Upper lobe of left lung (tissue), 6 donors: ENCODE results near the gene OR4N5. TPM values are rescaled to one million over a fixed set of nuclear protein-coding genes. Genes with fewer than 3 reads are reported as not detected.

ENCODE experiments used
- ATAC-seq, 2 donors: fragments of 200-7000 bp; cut with Tn5 transposase; one replicate each; pipeline ENCODE4 v1.9.1; 2022; ENCODE audit warnings: mild to moderate bottlenecking in 2 of 2, moderate library complexity in 2 of 2; ENCODE audit not compliant: low FRiP score in 2 of 2
- DNase-seq, 2 donors: peaks; one replicate each; pipeline ENCODE4 v3.0.0-alpha.2; 2019 to 2020
- H3K27ac ChIP-seq, 4 donors: fragments of 200-600 bp; sonication (generic); one replicate each; pipeline ENCODE4 v1.5.1; 2016 to 2019
- H3K27me3 ChIP-seq, 4 donors: fragments of 200-600 bp; sonication (generic); one replicate each; pipeline ENCODE4 v1.5.1; 2017 to 2019
- H3K36me3 ChIP-seq, 4 donors: fragments of 200-600 bp; sonication (generic); one replicate each; pipeline ENCODE4 v1.5.1; 2016 to 2019
- H3K4me1 ChIP-seq, 4 donors: fragments of 200-600 bp; sonication (generic); one replicate each; pipeline ENCODE4 v1.5.1; 2018 to 2019
- H3K4me3 ChIP-seq, 4 donors: fragments of 200-600 bp; sonication (generic); one replicate each; pipeline ENCODE4 v1.5.1; 2017 to 2019; ENCODE audit warnings: mild to moderate bottlenecking in 2 of 4, moderate library complexity in 1 of 4
- H3K9me3 ChIP-seq, 4 donors: fragments of 200-600 bp; sonication (generic); one replicate each; pipeline ENCODE4 v1.5.1; 2018 to 2019
- CTCF ChIP-seq, 6 experiments: fragments of 450-650 bp in 4 of 6; fragments of 200-600 bp in 2 of 6; sonication (generic) in 2 of 6; IDR thresholded peaks; one replicate each; pipeline ENCODE4 v1.5.1; 2016 to 2019; ENCODE audit warnings: antibody characterized with exemption in 6 of 6
- EP300 ChIP-seq, 4 donors: sonication (generic); formaldehyde crosslinking; IDR thresholded peaks; one replicate each; pipeline ENCODE4 v1.5.1; 2017; ENCODE audit warnings: antibody characterized with exemption in 4 of 4, control low read depth in 2 of 4
- POLR2A ChIP-seq, 4 donors: fragments of 450-650 bp; IDR thresholded peaks; one replicate each; pipeline ENCODE4 v1.5.1; 2016 to 2017; ENCODE audit warnings: antibody characterized with exemption in 4 of 4, mild to moderate bottlenecking in 2 of 4
- POLR2AphosphoS5 ChIP-seq, 2 donors: sonication (generic); formaldehyde crosslinking; IDR thresholded peaks; one replicate each; pipeline ENCODE4 v1.5.1; 2017; ENCODE audit warnings: antibody characterized with exemption in 2 of 2
- WGBS, 2 donors: methylation state at CpG; one replicate each; pipeline ENCODE4 v1.1.5; 2017 to 2018; 5-methylcytosine and 5-hydroxymethylcytosine counted together
- total RNA-seq, 6 donors: library from RNA; depleted of rRNA in 4 of 6; stranded (reverse); fragments of >200 nt in 4 of 6; gene quantifications; one replicate each; pipeline versions ENCODE4 v1.1.0 to v1.2.1, GENCODE V29; 2016 to 2021
- donor health status: DM: no; HTN: no; CAD: no; lungs with moderate emphysema.
- donor health status: DM: no; HTN: yes; CAD: no; lungs with severe emphysema.

The OR4N5 gene
- total RNA-seq, 6 donors from 2014 or later, result not detected

GRCh38 chr14:20112321-20112720 lies 26.3 kb upstream of the OR4N5 start:
- ATAC-seq, result no peak

GRCh38 chr14:20116748-20117147 lies 21.9 kb upstream of the OR4N5 start:
- WGBS, 2 donors, result 61% methylated on average over 1 of the region's 1 CpG
- Histone ChIP-seq H3K9me3 (peaks cover 0 to 18% (median 0%) of the 10 kb centered on the region in 4 donors), H3K27ac (no peak overlapping the region), H3K4me3 (no peak overlapping the region), H3K27me3 (no peaks in the 10 kb centered on the region), H3K4me1 (no peaks in the 10 kb centered on the region), H3K36me3 (no peaks in the 10 kb centered on the region)
- TF ChIP-seq POLR2AphosphoS5 (IDR thresholded peaks at IDR 0.05), result no peak
- no peak for TF ChIP-seq CTCF (IDR thresholded peaks at IDR 0.05)
- no peak for TF ChIP-seq POLR2A (IDR thresholded peaks at IDR 0.05)
- no peak for TF ChIP-seq EP300 (IDR thresholded peaks at IDR 0.05)
- DNase-seq, result no peak
- ATAC-seq, result no peak

More at GRCh38 chr14:20112321-20112720, 26.3 kb upstream of the OR4N5 start:
- H3K27me3 ChIP-seq, result no peaks in the 10 kb centered on the region
- no peak for DNase-seq
- TF ChIP-seq CTCF (IDR thresholded peaks at IDR 0.05) (no peak), POLR2AphosphoS5 (IDR thresholded peaks at IDR 0.05) (no peak), POLR2A (IDR thresholded peaks at IDR 0.05) (no peak), EP300 (IDR thresholded peaks at IDR 0.05) (no peak)
- H3K36me3 ChIP-seq, result no peaks in the 10 kb centered on the region
- H3K4me3 ChIP-seq, result no peak overlapping the region
- no peak overlapping the region for H3K27ac ChIP-seq
- H3K9me3 ChIP-seq, result no peaks in the 10 kb centered on the region
- H3K4me1 ChIP-seq, result no peaks in the 10 kb centered on the region
- 85 to 89% methylated on average over 3 of the region's 3 CpGs for WGBS, 2 donors

GRCh38 chr14:20118795-20119194 lies 19.8 kb upstream of the OR4N5 start:
- TF ChIP-seq POLR2A (IDR thresholded peaks at IDR 0.05) (no peak), POLR2AphosphoS5 (IDR thresholded peaks at IDR 0.05) (no peak)

GRCh38 chr14:20143911-20144310 lies 5.3 kb downstream of the OR4N5 start:
- WGBS, 2 donors, result 34 to 53% methylated on average over 7 of the region's 7 CpGs
- ATAC-seq (no peak), DNase-seq (no peak)
- Histone ChIP-seq H3K27me3 (no peaks in the 10 kb centered on the region), H3K36me3 (no peaks in the 10 kb centered on the region), H3K9me3 (no peaks in the 10 kb centered on the region), H3K4me3 (no peak overlapping the region), H3K4me1 (no peaks in the 10 kb centered on the region), H3K27ac (no peak overlapping the region)
- TF ChIP-seq EP300 (IDR thresholded peaks at IDR 0.05), result no peak
- no peak for TF ChIP-seq POLR2AphosphoS5 (IDR thresholded peaks at IDR 0.05)
- no peak for TF ChIP-seq POLR2A (IDR thresholded peaks at IDR 0.05)
- no peak for TF ChIP-seq CTCF (IDR thresholded peaks at IDR 0.05)

More at GRCh38 chr14:20118795-20119194, 19.8 kb upstream of the OR4N5 start:
- DNase-seq, result no peak
- H3K27ac ChIP-seq, result no peak overlapping the region
- no peaks in the 10 kb centered on the region for H3K36me3 ChIP-seq
- no peaks in the 10 kb centered on the region for H3K4me1 ChIP-seq
- no peak overlapping the region for H3K4me3 ChIP-seq
- H3K27me3 ChIP-seq, result no peaks in the 10 kb centered on the region
- ATAC-seq, result no peak
- peaks cover 0 to 18% (median 0%) of the 10 kb centered on the region in 4 donors for H3K9me3 ChIP-seq
- WGBS, 2 donors, result 77 to 80% methylated on average over 5 of the region's 5 CpGs

GRCh38 chr14:20144820-20145219 lies 6.2 kb downstream of the OR4N5 start:
- Histone ChIP-seq H3K27ac (no peak overlapping the region), H3K36me3 (no peaks in the 10 kb centered on the region), H3K27me3 (no peaks in the 10 kb centered on the region), H3K4me1 (no peaks in the 10 kb centered on the region), H3K4me3 (no peak overlapping the region), H3K9me3 (no peaks in the 10 kb centered on the region)
- TF ChIP-seq POLR2AphosphoS5 (IDR thresholded peaks at IDR 0.05), result no peak
- no peak for TF ChIP-seq POLR2A (IDR thresholded peaks at IDR 0.05)
- no peak for TF ChIP-seq CTCF (IDR thresholded peaks at IDR 0.05)
- TF ChIP-seq EP300 (IDR thresholded peaks at IDR 0.05), result no peak
- no peak for ATAC-seq
- DNase-seq, result no peak
- 58 to 62% methylated on average over 1 of the region's 1 CpG for WGBS, 2 donors
